T-helper 17 cell (primary cell): ENCODE results near the gene ADGRA1. TPM values are rescaled to one million over a fixed set of nuclear protein-coding genes. Genes with fewer than 3 reads are reported as not detected.

ENCODE experiments used
- ATAC-seq: fragments of 150-1000 bp; cut with Tn5 transposase; 2 replicates; pipeline ENCODE4 v1.10.0; 2021; ENCODE audit warnings: mild to moderate bottlenecking, moderate library complexity
- DNase-seq, 3 donors: peaks; one replicate each; pipeline versions ENCODE4 v3.0.0 to v3.0.0-alpha.2; 2020 to 2021
- H3K9me3 ChIP-seq: one replicate; pipeline ENCODE4 v1.7.0; 2013; ENCODE audit warnings: low read length, mild to moderate bottlenecking; ENCODE audit not compliant: control insufficient read depth, poor library complexity, severe bottlenecking
- H3K27ac Mint-ChIP-seq: one replicate; pipeline ENCODE4 v1.8.0; 2022; ENCODE audit warnings: mild to moderate bottlenecking, moderate library complexity, mixed read lengths
- H3K27me3 Mint-ChIP-seq: one replicate; pipeline ENCODE4 v1.8.0; 2022; ENCODE audit warnings: mixed read lengths
- H3K36me3 Mint-ChIP-seq: one replicate; pipeline ENCODE4 v1.8.0; 2022; ENCODE audit warnings: low read depth, mixed read lengths
- H3K4me1 Mint-ChIP-seq: one replicate; pipeline ENCODE4 v1.8.0; 2022; ENCODE audit warnings: mild to moderate bottlenecking, mixed read lengths
- H3K4me3 Mint-ChIP-seq: one replicate; pipeline ENCODE4 v1.8.0; 2022; ENCODE audit warnings: mild to moderate bottlenecking, moderate library complexity, mixed read lengths
- total RNA-seq, 4 donors: library from RNA in 2 of 4; stranded (reverse) in 2 of 4; gene quantifications; one replicate each; pipeline ENCODE4 v1.2.3 and lab custom pipeline; 2022 to 2026

The ADGRA1 gene
- total RNA-seq, 2 donors from 2014 or later, result not detected

DNA sequence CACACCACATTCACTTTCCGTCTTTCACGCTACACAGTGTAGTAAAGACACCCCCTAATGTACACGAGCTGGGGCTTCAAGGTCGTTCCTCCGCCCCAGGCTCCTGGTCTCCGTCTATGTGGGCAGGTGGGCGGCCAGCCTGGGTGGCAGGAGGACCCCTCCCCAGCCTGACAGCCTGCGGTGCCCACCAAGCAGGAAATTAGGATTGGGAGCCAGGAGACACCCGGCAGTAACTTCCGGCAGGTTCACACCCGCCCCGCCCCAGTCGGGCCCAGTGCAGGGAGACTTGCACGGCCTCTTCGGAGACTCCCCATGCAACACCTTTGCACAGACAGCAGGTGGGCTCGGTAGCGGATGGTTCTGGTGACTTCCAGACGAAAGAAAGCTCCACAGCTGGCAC is 27.7 kb upstream of the ADGRA1 start:
- H3K9me3 ChIP-seq, result no peaks in the 10 kb centered on the region
- Mint-ChIP-seq H3K4me1 (peaks cover 15% of the 10 kb centered on the region), H3K27me3 (peaks cover 20% of the 10 kb centered on the region), H3K27ac (no peak overlapping the region), H3K36me3 (no peaks in the 10 kb centered on the region), H3K4me3 (no peak overlapping the region)
- DNase-seq (no peak), ATAC-seq (no peak)

DNA sequence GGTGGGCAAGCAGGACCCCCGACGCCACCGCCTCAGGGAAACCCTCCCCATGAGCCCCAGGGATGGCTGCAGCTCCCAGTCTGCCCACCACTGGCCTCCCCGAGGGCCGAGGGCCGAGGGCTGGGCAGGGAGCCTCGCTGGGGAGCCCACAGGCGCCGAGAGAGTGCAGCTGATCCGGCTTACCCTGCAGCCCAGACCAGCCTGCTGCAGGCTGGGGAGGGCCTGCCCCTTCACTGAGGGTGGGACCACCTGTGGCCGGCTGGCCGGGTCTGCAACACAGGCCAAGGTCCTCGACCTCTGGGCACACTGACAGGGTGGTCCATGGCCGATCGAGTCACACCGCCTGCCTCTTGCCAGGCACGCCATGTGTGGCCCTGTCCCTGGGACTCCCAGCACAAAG is 27.3 kb upstream of the ADGRA1 start:
- no peak for DNase-seq
- no peaks in the 10 kb centered on the region for H3K9me3 ChIP-seq
- H3K4me1 Mint-ChIP-seq, result peaks cover 15% of the 10 kb centered on the region
- ATAC-seq, result no peak
- no peaks in the 10 kb centered on the region for H3K36me3 Mint-ChIP-seq
- no peak overlapping the region for H3K27ac Mint-ChIP-seq
- H3K4me3 Mint-ChIP-seq, result no peak overlapping the region
- peaks cover 20% of the 10 kb centered on the region for H3K27me3 Mint-ChIP-seq

- no peak for ATAC-seq
Observed at GRCh38 chr10:133060881-133061280, 26.8 kb upstream of the ADGRA1 start.

DNA sequence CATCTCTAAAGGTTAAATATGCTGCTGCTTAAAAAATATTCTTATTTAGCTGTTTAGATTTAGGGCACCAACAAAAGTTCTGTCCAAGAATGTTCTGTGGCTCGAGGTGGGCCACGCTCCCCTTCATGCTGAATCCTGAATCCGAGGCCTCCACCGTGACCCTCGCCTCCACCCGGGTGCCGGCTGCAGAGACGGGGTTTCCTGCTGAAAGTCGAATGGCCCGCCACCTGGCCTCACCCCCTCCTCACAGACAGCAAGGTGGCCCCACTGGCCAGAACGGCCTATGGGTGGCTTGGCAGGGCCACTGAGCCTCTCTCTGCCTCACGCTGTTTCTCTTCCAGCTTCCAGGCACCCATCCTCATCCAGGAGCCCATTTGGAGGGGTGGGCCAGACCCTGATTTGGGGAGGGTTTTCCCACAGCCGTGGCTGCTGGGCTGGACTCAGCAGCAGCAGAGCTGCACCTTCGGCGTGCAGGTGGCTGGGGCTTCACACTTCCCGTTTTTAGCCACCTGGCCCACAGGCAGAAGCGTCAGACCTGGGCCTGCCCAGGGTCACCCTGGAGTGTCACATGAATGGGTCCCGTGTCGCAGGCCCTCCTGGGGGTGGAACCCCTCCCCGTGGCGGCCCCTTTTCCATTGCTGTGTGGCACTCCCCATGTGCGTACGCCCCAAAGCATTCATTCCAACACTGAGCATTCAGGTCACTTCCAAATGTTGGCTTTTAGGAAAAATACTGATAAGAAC is 26.3 kb upstream of the ADGRA1 start:
- Mint-ChIP-seq H3K27ac (no peak overlapping the region), H3K36me3 (no peaks in the 10 kb centered on the region), H3K4me1 (peaks cover 15% of the 10 kb centered on the region), H3K4me3 (no peak overlapping the region), H3K27me3 (peaks cover 17% of the 10 kb centered on the region)
- DNase-seq, result no peak
- ATAC-seq, result no peak
- no peaks in the 10 kb centered on the region for H3K9me3 ChIP-seq

More at GRCh38 chr10:133060881-133061280, 26.8 kb upstream of the ADGRA1 start:
- Mint-ChIP-seq H3K4me1 (peaks cover 15% of the 10 kb centered on the region), H3K27me3 (peaks cover 20% of the 10 kb centered on the region), H3K36me3 (no peaks in the 10 kb centered on the region), H3K27ac (no peak overlapping the region), H3K4me3 (no peak overlapping the region)
- H3K9me3 ChIP-seq, result no peaks in the 10 kb centered on the region
- DNase-seq, result no peak

DNA sequence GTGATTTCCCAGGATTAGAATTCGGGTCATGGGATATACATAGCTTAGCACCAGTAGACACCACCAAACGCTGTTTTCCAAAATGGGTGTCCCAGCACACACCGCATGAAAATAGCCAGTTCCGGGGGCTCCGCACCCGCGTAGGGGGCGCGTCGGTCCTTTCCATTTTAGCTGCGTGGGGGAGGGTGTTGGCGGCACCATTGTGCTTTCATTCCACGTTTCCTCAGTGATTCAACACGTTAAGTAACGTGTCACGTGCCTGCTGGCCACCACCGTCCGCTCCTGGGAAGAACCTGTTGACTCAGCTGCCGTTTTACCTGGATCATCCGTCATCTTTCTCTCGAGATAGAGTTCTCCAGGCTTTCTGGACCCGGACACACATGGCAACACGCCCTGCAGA is 25.6 kb upstream of the ADGRA1 start:
- peaks cover 15% of the 10 kb centered on the region for H3K4me1 Mint-ChIP-seq
- no peaks in the 10 kb centered on the region for H3K9me3 ChIP-seq
- no peak overlapping the region for H3K27ac Mint-ChIP-seq
- ATAC-seq (no peak), DNase-seq (no peak)
- H3K36me3 Mint-ChIP-seq, result no peaks in the 10 kb centered on the region
- H3K4me3 Mint-ChIP-seq, result no peak overlapping the region
- H3K27me3 Mint-ChIP-seq, result peaks cover 14% of the 10 kb centered on the region

DNA sequence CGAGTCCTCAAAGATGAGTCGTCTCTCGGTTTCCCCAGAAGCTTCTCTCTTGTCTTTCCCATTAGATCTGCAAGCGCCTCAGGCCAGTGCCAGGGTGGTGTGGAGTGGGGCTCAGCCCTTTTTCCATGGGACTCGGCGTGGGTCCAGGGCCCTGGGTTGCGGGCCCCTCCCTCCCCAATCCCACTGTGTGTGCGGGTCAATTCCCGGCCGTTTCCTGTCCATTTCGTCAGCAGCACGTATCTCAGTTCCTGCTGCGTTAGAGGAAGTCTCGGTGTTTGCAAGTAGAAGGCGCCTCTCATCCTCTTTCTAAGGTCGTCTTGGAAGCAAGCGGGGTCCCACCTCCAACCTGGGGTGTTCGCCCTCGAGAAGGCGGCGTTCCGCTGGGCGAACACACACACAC is 25.1 kb upstream of the ADGRA1 start:
- no peaks in the 10 kb centered on the region for H3K36me3 Mint-ChIP-seq
- no peaks in the 10 kb centered on the region for H3K9me3 ChIP-seq
- H3K4me3 Mint-ChIP-seq, result no peak overlapping the region
- H3K27me3 Mint-ChIP-seq, result peaks cover 14% of the 10 kb centered on the region
- peaks cover 12% of the 10 kb centered on the region for H3K4me1 Mint-ChIP-seq
- no peak overlapping the region for H3K27ac Mint-ChIP-seq
- DNase-seq, result no peak
- no peak for ATAC-seq

DNA sequence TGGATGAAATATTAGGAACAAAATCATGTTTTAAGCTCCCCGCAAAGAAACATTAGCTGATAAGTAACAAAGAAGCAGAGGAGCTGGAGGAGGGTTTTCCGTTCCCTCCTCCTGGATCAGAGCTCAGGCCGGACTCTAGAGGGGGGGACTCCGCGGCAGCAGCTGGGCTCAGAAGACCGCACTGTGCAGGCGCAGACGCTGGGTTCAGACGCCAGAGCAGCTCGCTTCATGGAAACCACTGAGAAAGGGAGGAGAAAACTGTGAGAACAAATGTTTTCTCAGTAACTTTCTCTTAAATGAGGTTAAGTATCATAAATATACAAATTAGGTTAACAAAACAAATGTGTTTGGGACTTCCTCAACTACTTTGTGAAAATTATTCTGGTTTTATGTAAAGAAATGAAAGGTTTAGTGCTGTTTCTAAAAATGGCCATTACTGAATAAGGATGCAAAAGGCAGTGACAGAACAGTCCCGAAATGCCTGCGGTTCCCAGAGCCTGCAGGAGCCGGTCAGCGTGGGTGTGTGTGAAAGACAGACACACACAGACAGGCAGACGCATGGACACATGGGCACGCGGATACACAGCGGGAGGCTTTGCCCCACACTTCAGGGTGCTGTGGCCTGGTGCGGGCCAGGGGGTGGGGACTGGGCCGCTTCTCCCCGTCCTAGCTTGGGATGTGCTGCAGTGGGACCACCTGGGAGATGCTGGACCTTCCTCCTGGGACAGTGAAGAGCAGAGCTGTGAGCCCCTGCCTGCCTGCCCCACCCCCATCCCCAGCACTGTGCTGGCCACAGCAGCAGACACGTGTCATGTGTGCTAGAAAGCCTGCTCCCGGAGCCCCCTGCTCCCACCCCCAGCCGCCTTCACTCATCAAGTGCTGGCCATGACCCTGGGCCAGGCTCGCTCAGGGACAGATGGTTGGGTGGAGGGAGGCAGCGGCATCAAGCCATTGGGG is 20.3 kb upstream of the ADGRA1 start:
- DNase-seq, result no peak
- Mint-ChIP-seq H3K4me1 (no peaks in the 10 kb centered on the region), H3K36me3 (no peaks in the 10 kb centered on the region), H3K27me3 (peaks cover 7% of the 10 kb centered on the region), H3K27ac (no peak overlapping the region), H3K4me3 (no peak overlapping the region)
- ATAC-seq, result no peak
- H3K9me3 ChIP-seq, result no peaks in the 10 kb centered on the region

- H3K36me3 Mint-ChIP-seq, result no peaks in the 10 kb centered on the region
- peaks cover 7% of the 10 kb centered on the region for H3K27me3 Mint-ChIP-seq
- ATAC-seq (no peak), DNase-seq (no peak)
- no peaks in the 10 kb centered on the region for H3K4me1 Mint-ChIP-seq
- no peaks in the 10 kb centered on the region for H3K9me3 ChIP-seq
- no peak overlapping the region for H3K27ac Mint-ChIP-seq
- H3K4me3 Mint-ChIP-seq, result no peak overlapping the region
Observed at GRCh38 chr10:133068111-133069032, 19.4 kb upstream of the ADGRA1 start.

- no peaks in the 10 kb centered on the region for H3K9me3 ChIP-seq
- no peak for DNase-seq
- no peak for ATAC-seq
- H3K27ac Mint-ChIP-seq, result no peak overlapping the region
- H3K36me3 Mint-ChIP-seq, result no peaks in the 10 kb centered on the region
- H3K4me1 Mint-ChIP-seq, result no peaks in the 10 kb centered on the region
- H3K27me3 Mint-ChIP-seq, result peaks cover 7% of the 10 kb centered on the region
- H3K4me3 Mint-ChIP-seq, result no peak overlapping the region
Observed at GRCh38 chr10:133069033-133069525, 18.6 kb upstream of the ADGRA1 start.

DNA sequence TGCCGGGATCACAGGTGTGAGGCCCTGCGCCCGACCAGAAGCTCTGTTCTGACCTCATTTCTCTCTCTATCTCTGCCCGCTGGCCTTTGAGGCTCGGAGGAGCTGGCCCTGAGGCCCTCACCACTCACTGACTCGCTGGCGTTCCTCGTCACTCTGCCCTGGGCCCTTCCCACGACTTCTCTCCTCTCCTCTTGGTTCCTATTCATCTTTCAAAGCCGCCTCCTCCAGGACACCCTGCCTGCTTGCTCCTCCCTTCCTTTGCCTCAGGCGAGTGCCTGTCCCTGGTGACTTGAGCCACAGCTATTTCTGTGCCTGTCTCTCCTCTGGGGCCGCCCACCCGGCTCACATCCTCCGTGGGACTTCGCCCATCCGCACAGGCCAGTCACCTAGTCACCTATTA is 17.3 kb upstream of the ADGRA1 start:
- no peak overlapping the region for H3K27ac Mint-ChIP-seq
- H3K4me1 Mint-ChIP-seq, result peaks cover 2% of the 10 kb centered on the region
- H3K9me3 ChIP-seq, result no peaks in the 10 kb centered on the region
- H3K4me3 Mint-ChIP-seq, result no peak overlapping the region
- H3K36me3 Mint-ChIP-seq, result no peaks in the 10 kb centered on the region
- ATAC-seq, result no peak
- H3K27me3 Mint-ChIP-seq, result peaks cover 18% of the 10 kb centered on the region
- DNase-seq, result no peak

DNA sequence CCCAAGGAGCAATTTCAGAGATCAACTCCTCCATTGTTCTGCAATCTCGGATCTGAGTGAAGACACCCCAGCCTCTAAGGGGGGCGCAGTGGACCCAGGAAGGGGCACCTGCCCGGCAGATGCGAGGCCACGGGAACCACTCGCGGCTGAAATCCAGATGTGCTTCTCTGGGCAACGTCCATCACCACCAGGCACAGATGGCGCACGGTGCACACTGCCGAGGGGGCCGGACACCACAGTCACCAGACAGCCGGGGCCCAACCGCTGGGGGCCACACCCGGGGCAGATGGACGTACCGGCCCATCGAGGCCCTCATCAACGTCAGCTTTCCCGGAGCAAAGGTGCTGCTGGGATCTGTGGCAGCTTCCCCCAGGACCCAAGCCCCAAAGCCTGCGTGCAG is 16.9 kb upstream of the ADGRA1 start:
- H3K27ac Mint-ChIP-seq, result no peak overlapping the region
- H3K9me3 ChIP-seq, result no peaks in the 10 kb centered on the region
- DNase-seq, result no peak
- H3K4me1 Mint-ChIP-seq, result peaks cover 2% of the 10 kb centered on the region
- no peak overlapping the region for H3K4me3 Mint-ChIP-seq
- ATAC-seq, result no peak
- peaks cover 18% of the 10 kb centered on the region for H3K27me3 Mint-ChIP-seq
- no peaks in the 10 kb centered on the region for H3K36me3 Mint-ChIP-seq

- DNase-seq (no peak), ATAC-seq (no peak)
- H3K4me1 Mint-ChIP-seq, result peaks cover 2% of the 10 kb centered on the region
- H3K36me3 Mint-ChIP-seq, result no peaks in the 10 kb centered on the region
- no peak overlapping the region for H3K27ac Mint-ChIP-seq
- peaks cover 18% of the 10 kb centered on the region for H3K27me3 Mint-ChIP-seq
- H3K4me3 Mint-ChIP-seq, result no peak overlapping the region
- H3K9me3 ChIP-seq, result no peaks in the 10 kb centered on the region
Observed at GRCh38 chr10:133071733-133072132, 16.0 kb upstream of the ADGRA1 start.

DNA sequence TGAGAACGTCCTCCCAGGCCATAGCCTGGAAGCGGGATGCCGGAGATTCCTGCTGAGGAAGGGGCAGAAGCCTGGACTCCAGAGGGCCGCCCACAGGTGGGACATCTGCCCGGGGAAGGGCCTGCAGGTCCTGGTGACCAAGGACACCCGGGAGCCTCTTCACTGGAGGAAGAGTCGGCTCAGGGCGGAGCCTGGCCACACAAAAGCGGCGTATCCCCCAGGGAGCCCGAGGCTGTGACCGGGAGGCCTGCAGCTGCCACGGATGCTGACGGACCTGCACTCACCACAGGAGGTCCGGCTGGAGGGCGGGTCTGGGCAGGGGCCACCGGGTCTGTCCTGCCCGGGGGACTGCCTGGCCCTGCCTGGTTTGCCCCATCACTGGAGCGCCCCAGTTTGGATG is 15.5 kb upstream of the ADGRA1 start:
- H3K4me1 Mint-ChIP-seq, result peaks cover 2% of the 10 kb centered on the region
- no peaks in the 10 kb centered on the region for H3K9me3 ChIP-seq
- no peak for DNase-seq
- no peak overlapping the region for H3K27ac Mint-ChIP-seq
- no peak for ATAC-seq
- H3K27me3 Mint-ChIP-seq, result peaks cover 18% of the 10 kb centered on the region
- H3K36me3 Mint-ChIP-seq, result no peaks in the 10 kb centered on the region
- H3K4me3 Mint-ChIP-seq, result no peak overlapping the region
